SK-N-MC (cell line): ENCODE results near the gene XAGE1A.
"Not testable (repeated sequence)": the region's sequence is repeated elsewhere in the genome, so short reads cannot be mapped to it uniquely, and the experiment has no call there.

Experiments used
- EZH2 ChIP-seq: fragments of 200-600 bp; sonication (generic); IDR thresholded peaks from one replicate; pipeline ENCODE4 v1.6.1; 2017; ENCODE audit warnings: antibody characterized with exemption
- FOXP2 ChIP-seq: optimal IDR thresholded peaks from 2 replicates; pipeline ENCODE3; 2011; ENCODE audit warnings: mild to moderate bottlenecking, moderate library complexity; ENCODE audit not compliant: insufficient read depth; ENCODE audit errors: extremely low read length, control extremely low read depth
- POLR2AphosphoS5 ChIP-seq: IDR thresholded peaks from 2 replicates; pipeline ENCODE4 v1.6.1; 2012; ENCODE audit warnings: mild to moderate bottlenecking, low read depth, low read length, borderline replicate concordance

- not testable (repeated sequence) for TF ChIP-seq EZH2, POLR2AphosphoS5, FOXP2
Observed at GRCh38 chrX:52471301-52471700, 24.3 kb upstream of the XAGE1A start.
